HG02588 (cell line): ENCODE results near the gene NME4.
A peak's percentile ranks its signal among the peaks of the same experiment; 100 is the strongest.
"Not testable (repeated sequence)": the region's sequence is repeated elsewhere in the genome, so short reads cannot be mapped to it uniquely, and the experiment has no call there.

ENCODE experiments used
- ATAC-seq: cut with Tn5 transposase; IDR thresholded peaks from one replicate; pipeline ENCODE4 v1.9.1; 2021; ENCODE audit warnings: mild to moderate bottlenecking, moderate library complexity; ENCODE audit not compliant: unreplicated experiment

Gene NME4

DNA sequence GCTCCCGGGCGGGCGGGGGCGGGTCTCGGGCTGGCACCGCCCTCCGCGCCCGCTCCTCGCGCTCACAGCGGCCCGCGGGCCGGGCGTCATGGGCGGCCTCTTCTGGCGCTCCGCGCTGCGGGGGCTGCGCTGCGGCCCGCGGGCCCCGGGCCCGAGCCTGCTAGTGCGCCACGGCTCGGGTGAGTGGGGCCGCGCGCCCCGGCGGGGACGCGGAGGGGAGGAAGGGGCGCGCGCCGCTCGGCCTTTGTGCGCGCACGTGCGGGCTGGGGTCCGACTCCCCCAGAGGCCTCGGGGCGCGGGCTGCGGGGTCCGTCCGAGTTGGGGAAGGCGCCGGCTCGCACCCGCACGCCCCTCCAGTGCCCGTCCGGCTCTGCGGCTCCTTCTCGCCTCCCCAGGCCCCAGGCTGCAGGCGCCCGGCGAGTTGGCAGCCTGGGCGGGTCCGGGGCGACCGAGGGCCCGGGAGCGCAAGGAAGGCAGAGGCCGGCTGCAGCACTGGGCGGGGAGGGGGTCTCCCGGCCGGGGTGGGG is at the start of gene NME4:
Gene NME4, plus strand, starts transcription at position 65 of the 527 bp plus-strand sequence. Its CDS starts 24 bp downstream, at position 89.
- no peak for ATAC-seq

- no peak for ATAC-seq
These were observed 49.8 kb upstream of the NME4 start for GRCh38 chr16:347203-347602.

GRCh38 chr16:348495-348894 is 48.5 kb upstream of the NME4 start:
- ATAC-seq, result not testable (repeated sequence)

DNA sequence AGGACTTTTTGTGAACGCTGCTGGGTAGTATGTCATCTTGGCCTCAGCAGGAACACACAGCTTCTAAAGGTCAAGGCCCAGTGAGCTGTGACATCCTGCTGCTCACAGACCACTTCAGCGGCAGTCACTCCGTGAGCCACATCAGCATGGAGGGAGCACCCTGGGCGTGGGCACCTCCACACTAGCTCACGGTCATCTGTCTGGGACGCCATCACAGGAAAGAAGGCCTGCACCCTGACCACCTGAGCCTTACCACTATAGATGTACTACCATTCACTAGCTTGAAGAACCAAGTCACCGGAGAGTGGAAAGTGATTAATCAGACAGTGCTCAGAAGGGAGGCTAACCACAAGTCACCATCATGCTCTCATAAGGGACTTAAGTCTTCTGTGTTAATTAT is 47.8 kb upstream of the NME4 start:
- ATAC-seq, result no peak

GRCh38 chr16:350203-350602 is 46.8 kb upstream of the NME4 start:
- no peak for ATAC-seq

DNA sequence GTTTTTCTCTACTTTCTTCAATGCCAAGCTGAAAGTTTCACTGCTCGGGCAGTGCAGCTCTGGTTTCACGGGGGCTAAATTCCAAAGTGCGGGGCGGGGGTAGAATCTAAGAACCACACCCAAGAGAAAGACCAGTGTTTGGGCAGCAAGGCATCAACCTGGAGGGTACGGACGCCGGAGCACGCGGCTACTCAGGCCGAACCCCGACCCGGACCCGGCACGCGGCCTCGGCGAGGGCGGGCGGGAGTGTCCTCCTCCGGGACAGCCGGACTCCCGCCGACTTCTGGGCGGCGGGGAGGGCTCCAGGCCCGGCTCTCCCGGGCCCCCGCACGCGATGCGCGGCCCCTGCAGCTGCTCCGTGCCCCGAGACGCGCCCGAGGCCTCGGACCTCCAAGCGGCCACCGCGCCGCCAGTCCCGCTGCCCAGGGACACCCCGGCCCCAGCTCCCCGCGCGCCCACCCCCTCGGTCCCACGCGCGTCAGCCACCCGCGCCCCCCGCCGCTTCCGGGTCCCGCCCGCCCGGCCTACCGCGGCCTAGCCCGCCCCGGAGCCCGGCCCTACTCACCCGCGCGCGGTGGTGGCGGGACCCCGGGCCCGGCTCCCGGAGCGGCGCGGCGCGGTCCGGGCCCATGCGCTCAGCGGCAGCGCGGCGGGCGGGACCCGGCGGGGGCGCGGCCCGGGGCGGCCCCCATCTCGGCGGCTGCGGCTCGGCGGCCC is 45.0 kb upstream of the NME4 start:
- peak; percentile 27 for ATAC-seq

- peak; percentile 56 for ATAC-seq
These were observed 44.2 kb upstream of the NME4 start, which contains the start of gene AXIN1 for GRCh38 chr16:352547-353403. Gene AXIN1 (minus strand): TSS chr16:352723. CDS start chr16:347025, 5,698 bp downstream.

- ATAC-seq, result peak; percentile 9
These were observed 43.4 kb upstream of the NME4 start for GRCh38 chr16:353404-354290.

- no peak for ATAC-seq
These were observed 42.6 kb upstream of the NME4 start for GRCh38 chr16:354291-354881.

- ATAC-seq, result no peak
These were observed 42.0 kb upstream of the NME4 start for GRCh38 chr16:354971-355461.

- ATAC-seq, result no peak
These were observed 40.3 kb upstream of the NME4 start for GRCh38 chr16:356741-357140.

- ATAC-seq, result no peak
These were observed 37.8 kb upstream of the NME4 start for GRCh38 chr16:359067-359763.

DNA sequence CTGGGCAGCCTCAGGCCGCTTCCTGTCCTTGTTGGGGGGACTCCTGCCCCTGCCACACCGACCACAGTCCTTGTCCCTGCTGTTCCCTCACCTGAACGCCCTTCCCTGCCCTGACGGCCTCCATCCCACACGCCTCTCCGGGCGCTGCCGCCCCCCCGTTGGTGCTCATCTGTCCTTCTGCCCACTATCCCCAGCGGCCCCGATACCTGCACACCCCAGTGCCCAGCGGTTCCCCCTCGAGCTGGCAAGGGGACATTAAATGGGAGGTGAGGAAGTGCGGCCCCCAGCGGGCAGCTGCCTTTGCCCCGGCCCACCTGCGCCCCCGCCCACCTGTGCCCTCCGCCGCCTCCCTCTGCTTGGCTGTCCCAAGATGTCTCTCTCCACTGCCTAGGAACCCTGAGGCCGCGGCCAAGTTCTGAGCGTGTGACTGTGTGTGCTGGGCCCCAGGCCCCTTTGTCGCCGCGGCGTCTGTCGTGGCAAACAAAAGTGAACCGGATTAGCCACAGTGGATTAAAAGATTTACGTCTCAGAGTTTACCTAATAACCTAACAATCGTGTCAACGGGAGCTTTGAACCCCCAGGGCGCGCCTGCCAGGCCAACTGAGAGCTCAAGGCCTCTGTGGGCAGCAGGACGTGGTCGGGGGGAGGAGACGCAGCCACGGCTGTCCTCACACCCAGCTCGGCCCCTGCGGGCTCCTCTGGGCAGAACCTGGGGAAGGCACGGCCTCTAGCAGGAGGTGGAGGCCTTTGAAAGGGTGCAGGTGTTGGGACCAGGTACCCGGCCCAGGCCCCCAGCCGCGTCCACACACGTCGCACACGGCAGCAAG is 36.9 kb upstream of the NME4 start:
- ATAC-seq, result no peak

GRCh38 chr16:360698-361336 is 36.2 kb upstream of the NME4 start:
- ATAC-seq, result no peak

- ATAC-seq, result no peak
These were observed 35.6 kb upstream of the NME4 start for GRCh38 chr16:361341-361871.

GRCh38 chr16:361872-362701 is 34.9 kb upstream of the NME4 start:
- ATAC-seq, result no peak

DNA sequence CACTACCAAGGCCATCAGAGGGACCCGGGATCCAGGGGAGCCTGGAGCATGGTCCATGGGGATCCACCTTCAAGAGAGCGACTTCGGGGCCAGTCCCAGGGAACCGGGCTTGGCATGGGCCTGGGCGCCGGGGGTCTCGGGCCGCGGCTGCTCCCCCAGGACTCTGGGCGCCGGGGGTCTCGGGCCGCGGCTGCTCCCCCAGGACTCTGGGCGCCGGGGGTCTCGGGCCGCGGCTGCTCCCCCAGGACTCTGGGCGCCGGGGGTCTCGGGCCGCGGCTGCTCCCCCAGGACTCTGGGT is 34.3 kb upstream of the NME4 start:
- ATAC-seq, result not testable (repeated sequence)
